Glutamatergic neuron (in vitro differentiated cells): ENCODE data around the gene KCTD12. TPM values are rescaled to one million over a fixed set of nuclear protein-coding genes. Genes with fewer than 3 reads are reported as not detected.

ENCODE experiments used
- DNase-seq: peaks from one replicate; pipeline ENCODE4 v3.0.0; 2022
- H3K27ac Mint-ChIP-seq: one replicate; pipeline ENCODE4 v1.8.0; 2020; ENCODE audit warnings: mild to moderate bottlenecking, mixed read lengths, inconsistent platforms; ENCODE audit not compliant: unreplicated experiment
- H3K27me3 Mint-ChIP-seq: one replicate; pipeline ENCODE4 v1.8.0; 2020; ENCODE audit warnings: mild to moderate bottlenecking, moderate library complexity, mixed read lengths, inconsistent platforms; ENCODE audit not compliant: unreplicated experiment
- H3K36me3 Mint-ChIP-seq: one replicate; pipeline ENCODE4 v1.8.0; 2020; ENCODE audit warnings: mild to moderate bottlenecking, mixed read lengths, inconsistent platforms; ENCODE audit not compliant: unreplicated experiment
- H3K4me1 Mint-ChIP-seq: one replicate; pipeline ENCODE4 v1.8.0; 2020; ENCODE audit warnings: mild to moderate bottlenecking, low read depth, mixed read lengths, inconsistent platforms; ENCODE audit not compliant: unreplicated experiment
- H3K4me3 Mint-ChIP-seq: one replicate; pipeline ENCODE4 v1.8.0; 2020; ENCODE audit warnings: mild to moderate bottlenecking, mixed read lengths, inconsistent platforms; ENCODE audit not compliant: unreplicated experiment
- H3K9me3 Mint-ChIP-seq: one replicate; pipeline ENCODE4 v1.8.0; 2020; ENCODE audit warnings: mild to moderate bottlenecking, moderate library complexity, mixed read lengths, inconsistent platforms; ENCODE audit not compliant: unreplicated experiment
- total RNA-seq: library from RNA; stranded (reverse); fragmentation: NEBNext Ultra II Directional; extraction: Animal tissue kit (Norgen Biotek cat#: 25700); gene quantifications from one replicate; pipeline ENCODE4 v1.2.1, GENCODE V29; 2021; ENCODE audit not compliant: unreplicated experiment
- TF ChIP-seq, protein P1 (sequence below): fragments of 200-600 bp; sonication (generic); IDR thresholded peaks from one replicate; pipeline ENCODE4 v1.5.0; 2021; ENCODE audit not compliant: partially characterized antibody, unreplicated experiment

KCTD12 gene
- total RNA-seq, 1 donor from 2014 or later = 11.3 TPM

DNA sequence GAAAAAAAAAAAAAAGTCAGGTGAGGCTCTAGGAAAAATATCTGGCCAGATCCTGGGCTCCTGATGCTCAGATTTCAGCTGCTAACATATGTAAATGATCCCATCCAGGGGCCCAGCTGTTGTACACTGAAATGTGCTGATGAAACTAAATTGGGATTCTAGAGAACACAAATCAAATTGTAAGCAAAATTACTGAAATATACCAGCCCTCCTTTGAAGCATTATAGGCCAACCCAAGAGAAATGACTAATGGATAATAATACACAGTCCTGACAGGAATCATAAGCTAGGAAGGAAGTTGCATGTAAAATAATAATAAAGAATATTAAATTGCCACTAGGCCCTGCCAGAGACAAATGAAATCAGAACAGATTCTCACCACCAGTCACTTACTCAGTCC, 17.8 kb downstream of the KCTD12 start:
- TF ChIP-seq, protein P1, sequence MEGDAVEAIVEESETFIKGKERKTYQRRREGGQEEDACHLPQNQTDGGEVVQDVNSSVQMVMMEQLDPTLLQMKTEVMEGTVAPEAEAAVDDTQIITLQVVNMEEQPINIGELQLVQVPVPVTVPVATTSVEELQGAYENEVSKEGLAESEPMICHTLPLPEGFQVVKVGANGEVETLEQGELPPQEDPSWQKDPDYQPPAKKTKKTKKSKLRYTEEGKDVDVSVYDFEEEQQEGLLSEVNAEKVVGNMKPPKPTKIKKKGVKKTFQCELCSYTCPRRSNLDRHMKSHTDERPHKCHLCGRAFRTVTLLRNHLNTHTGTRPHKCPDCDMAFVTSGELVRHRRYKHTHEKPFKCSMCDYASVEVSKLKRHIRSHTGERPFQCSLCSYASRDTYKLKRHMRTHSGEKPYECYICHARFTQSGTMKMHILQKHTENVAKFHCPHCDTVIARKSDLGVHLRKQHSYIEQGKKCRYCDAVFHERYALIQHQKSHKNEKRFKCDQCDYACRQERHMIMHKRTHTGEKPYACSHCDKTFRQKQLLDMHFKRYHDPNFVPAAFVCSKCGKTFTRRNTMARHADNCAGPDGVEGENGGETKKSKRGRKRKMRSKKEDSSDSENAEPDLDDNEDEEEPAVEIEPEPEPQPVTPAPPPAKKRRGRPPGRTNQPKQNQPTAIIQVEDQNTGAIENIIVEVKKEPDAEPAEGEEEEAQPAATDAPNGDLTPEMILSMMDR = no peak
- Mint-ChIP-seq H3K27me3 (peaks cover 2% of the 10 kb centered on the region), H3K4me3 (no peak overlapping the region), H3K9me3 (peaks cover 2% of the 10 kb centered on the region), H3K27ac (peak overlapping the region; percentile 89), H3K4me1 (peaks cover 10% of the 10 kb centered on the region), H3K36me3 (no peaks in the 10 kb centered on the region)
- DNase-seq = no peak

DNA sequence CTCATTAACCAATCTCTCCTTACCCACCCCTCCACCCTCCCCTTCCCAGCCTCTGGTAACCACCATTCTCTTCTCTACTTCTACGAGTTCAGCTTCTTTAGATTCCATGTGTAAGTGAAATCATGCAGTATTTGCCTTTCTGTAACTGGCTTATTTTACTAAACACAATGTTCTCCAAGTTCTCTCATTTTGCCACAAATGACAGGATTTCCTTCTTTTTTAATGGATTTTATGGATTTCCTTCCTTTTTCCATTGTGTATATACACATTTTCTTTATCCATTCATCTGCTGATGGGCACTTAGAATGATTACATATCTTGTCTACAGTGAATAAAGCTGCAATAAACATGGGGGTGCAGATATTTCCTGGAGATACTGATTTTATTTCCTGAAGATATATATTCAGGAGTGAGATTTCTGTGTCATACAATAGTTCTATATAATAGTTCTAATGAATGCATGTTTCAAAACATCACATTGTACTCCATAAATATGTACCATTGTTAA, 20.2 kb downstream of the KCTD12 start:
- Mint-ChIP-seq H3K9me3 (peaks cover 2% of the 10 kb centered on the region), H3K27ac (no peak overlapping the region)

DNA sequence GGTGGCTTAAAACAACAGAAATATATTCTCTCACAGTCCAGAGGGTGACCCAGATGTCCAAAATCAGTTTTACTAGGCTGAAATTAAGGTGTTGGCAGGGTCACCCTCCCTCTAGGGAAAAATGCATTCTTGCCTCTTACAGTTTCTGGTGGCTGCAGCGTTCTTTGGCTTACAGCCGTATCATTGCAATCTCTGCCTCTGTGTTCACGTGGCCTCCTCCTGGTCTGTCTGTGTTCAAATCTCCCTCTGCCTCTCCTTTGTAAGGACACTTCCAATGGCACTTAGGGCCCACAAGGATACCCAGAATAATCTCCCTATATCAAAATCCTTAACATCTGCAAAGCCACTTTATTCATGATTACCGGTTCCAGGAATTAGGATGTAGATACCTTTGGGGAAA, 21.1 kb downstream of the KCTD12 start:
- H3K4me1 Mint-ChIP-seq = peaks cover 8% of the 10 kb centered on the region
- peaks cover 2% of the 10 kb centered on the region for H3K9me3 Mint-ChIP-seq
- peaks cover 2% of the 10 kb centered on the region for H3K27me3 Mint-ChIP-seq
- no peak for DNase-seq
- no peak overlapping the region for H3K4me3 Mint-ChIP-seq
- no peaks in the 10 kb centered on the region for H3K36me3 Mint-ChIP-seq
- TF ChIP-seq, protein P1 = no peak
- H3K27ac Mint-ChIP-seq = no peak overlapping the region

More for the DNA sequence above, 20.2 kb downstream of the KCTD12 start:
- Mint-ChIP-seq H3K4me1 (peaks cover 8% of the 10 kb centered on the region), H3K4me3 (no peak overlapping the region), H3K27me3 (peaks cover 2% of the 10 kb centered on the region), H3K36me3 (no peaks in the 10 kb centered on the region)
- DNase-seq = no peak
- TF ChIP-seq, protein P1 = no peak

GRCh38 chr13:76864259-76864658, 21.9 kb downstream of the KCTD12 start:
- Mint-ChIP-seq H3K4me1 (peaks cover 8% of the 10 kb centered on the region), H3K27me3 (peaks cover 2% of the 10 kb centered on the region), H3K27ac (no peak overlapping the region), H3K4me3 (no peak overlapping the region), H3K36me3 (no peaks in the 10 kb centered on the region), H3K9me3 (peaks cover 2% of the 10 kb centered on the region)
- TF ChIP-seq, protein P1 = no peak
- no peak for DNase-seq

DNA sequence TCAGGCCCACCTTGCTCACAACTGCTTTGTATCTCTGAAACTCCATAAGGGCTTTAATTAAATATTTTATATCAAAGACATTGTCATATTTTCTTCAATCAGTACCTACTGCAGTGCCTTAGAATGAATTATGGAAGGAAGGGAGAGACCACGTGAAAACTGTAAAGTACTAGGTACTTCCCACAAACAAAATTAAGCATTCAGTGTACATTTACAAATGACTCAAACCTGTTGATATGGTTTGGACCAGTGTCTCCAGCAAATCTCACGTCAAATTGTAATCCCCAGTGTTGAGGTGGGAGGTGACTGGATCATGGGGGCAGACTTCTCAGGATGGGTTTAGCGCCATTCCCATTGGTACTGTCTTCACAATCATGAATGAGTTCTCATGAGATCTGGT, 23.2 kb downstream of the KCTD12 start:
- TF ChIP-seq, protein P1 = no peak
- Mint-ChIP-seq H3K4me1 (peaks cover 7% of the 10 kb centered on the region), H3K4me3 (no peak overlapping the region), H3K9me3 (no peaks in the 10 kb centered on the region), H3K36me3 (no peaks in the 10 kb centered on the region), H3K27ac (no peak overlapping the region), H3K27me3 (no peaks in the 10 kb centered on the region)
- no peak for DNase-seq
